Endothelial cell of umbilical vein (primary cell): ENCODE results near the gene TNPO2.

Experiments used
- GATA2 ChIP-seq: IDR thresholded peaks from 2 replicates; pipeline ENCODE4 v1.7.0; 2011; ENCODE audit warnings: low read depth, mild to moderate bottlenecking, moderate library complexity, mixed read lengths, low read length; ENCODE audit not compliant: insufficient read length, insufficient read depth
- POLR2AphosphoS5 ChIP-seq: IDR thresholded peaks from 2 replicates; pipeline ENCODE4 v1.6.1; 2012; ENCODE audit warnings: low read depth, mild to moderate bottlenecking, control low read depth, low read length, moderate library complexity; ENCODE audit not compliant: insufficient read depth
- TF ChIP-seq, protein P1 (sequence below), 2 donors: IDR thresholded peaks; 1 replicate in 1 of 2; 2 replicates in 1 of 2; pipeline ENCODE4 v1.5.1; 2011; ENCODE audit warnings: low read length in 2 of 2, mild to moderate bottlenecking in 2 of 2, moderate library complexity in 2 of 2, control low read depth in 1 of 2, inconsistent platforms in 1 of 2, low read depth in 1 of 2; ENCODE audit not compliant: insufficient read depth in 1 of 2; ENCODE audit errors: extremely low read depth in 1 of 2

DNA sequence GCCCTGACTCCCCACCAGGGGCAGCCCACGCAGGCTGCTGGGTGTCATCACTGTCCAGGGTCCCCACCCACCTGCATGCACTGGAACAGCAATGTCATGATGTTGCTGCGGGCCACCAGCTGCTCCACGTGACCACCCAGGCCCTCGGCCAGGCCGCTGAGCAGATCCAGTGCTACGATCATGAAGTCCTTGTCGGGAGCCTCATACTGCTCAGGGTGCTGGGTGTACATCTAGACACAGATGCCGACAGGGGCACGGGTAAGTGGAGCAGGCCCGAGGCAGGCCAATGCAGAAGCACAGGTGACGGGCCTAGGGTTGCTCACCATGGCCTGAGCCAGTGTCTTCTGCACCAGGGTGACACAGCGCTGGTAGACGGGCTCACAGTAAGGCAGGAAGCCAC is 18.6 kb downstream of the TNPO2 start:
- TF ChIP-seq, protein P1, sequence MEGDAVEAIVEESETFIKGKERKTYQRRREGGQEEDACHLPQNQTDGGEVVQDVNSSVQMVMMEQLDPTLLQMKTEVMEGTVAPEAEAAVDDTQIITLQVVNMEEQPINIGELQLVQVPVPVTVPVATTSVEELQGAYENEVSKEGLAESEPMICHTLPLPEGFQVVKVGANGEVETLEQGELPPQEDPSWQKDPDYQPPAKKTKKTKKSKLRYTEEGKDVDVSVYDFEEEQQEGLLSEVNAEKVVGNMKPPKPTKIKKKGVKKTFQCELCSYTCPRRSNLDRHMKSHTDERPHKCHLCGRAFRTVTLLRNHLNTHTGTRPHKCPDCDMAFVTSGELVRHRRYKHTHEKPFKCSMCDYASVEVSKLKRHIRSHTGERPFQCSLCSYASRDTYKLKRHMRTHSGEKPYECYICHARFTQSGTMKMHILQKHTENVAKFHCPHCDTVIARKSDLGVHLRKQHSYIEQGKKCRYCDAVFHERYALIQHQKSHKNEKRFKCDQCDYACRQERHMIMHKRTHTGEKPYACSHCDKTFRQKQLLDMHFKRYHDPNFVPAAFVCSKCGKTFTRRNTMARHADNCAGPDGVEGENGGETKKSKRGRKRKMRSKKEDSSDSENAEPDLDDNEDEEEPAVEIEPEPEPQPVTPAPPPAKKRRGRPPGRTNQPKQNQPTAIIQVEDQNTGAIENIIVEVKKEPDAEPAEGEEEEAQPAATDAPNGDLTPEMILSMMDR (IDR thresholded peaks at IDR 0.05; ENCODE audit: extremely low read depth in 1 of 2, insufficient read depth in 1 of 2, low read depth in 1 of 2, low read length in 2 of 2), result no peak
- no peak for TF ChIP-seq GATA2
- no peak for TF ChIP-seq POLR2AphosphoS5
